Gastroesophageal sphincter (tissue), 3 donors: ENCODE data around the gene MICAL3.

Experiments used
- POLR2A ChIP-seq, 2 donors: fragments of 450-650 bp; IDR thresholded peaks; one replicate each; pipeline ENCODE4 v1.6.1; 2017; ENCODE audit warnings: antibody characterized with exemption in 2 of 2, mild to moderate bottlenecking in 2 of 2, moderate library complexity in 1 of 2
- POLR2AphosphoS5 ChIP-seq: sonication (generic); formaldehyde crosslinking; IDR thresholded peaks from one replicate; pipeline ENCODE4 v1.6.1; 2017; ENCODE audit warnings: antibody characterized with exemption
- TF ChIP-seq, protein P1 (sequence below), 4 experiments: fragments of 200-600 bp in 2 of 4; fragments of 450-650 bp in 2 of 4; sonication (generic) in 1 of 4; IDR thresholded peaks; one replicate each; pipeline ENCODE4 v1.5.1; 2017 to 2019; ENCODE audit warnings: antibody characterized with exemption in 4 of 4, mild to moderate bottlenecking in 2 of 4, moderate library complexity in 2 of 4

- TF ChIP-seq POLR2A (IDR thresholded peaks at IDR 0.05) = no peak
- no peak for TF ChIP-seq POLR2AphosphoS5
- TF ChIP-seq, protein P1, sequence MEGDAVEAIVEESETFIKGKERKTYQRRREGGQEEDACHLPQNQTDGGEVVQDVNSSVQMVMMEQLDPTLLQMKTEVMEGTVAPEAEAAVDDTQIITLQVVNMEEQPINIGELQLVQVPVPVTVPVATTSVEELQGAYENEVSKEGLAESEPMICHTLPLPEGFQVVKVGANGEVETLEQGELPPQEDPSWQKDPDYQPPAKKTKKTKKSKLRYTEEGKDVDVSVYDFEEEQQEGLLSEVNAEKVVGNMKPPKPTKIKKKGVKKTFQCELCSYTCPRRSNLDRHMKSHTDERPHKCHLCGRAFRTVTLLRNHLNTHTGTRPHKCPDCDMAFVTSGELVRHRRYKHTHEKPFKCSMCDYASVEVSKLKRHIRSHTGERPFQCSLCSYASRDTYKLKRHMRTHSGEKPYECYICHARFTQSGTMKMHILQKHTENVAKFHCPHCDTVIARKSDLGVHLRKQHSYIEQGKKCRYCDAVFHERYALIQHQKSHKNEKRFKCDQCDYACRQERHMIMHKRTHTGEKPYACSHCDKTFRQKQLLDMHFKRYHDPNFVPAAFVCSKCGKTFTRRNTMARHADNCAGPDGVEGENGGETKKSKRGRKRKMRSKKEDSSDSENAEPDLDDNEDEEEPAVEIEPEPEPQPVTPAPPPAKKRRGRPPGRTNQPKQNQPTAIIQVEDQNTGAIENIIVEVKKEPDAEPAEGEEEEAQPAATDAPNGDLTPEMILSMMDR (IDR thresholded peaks at IDR 0.05) = no peak
Observed at GRCh38 chr22:17873804-17874203, 150.6 kb downstream of the MICAL3 start.
